Sigmoid colon (tissue), 4 donors: ENCODE data around the gene DEAF1.
A peak's percentile ranks its signal among the peaks of the same experiment; 100 is the strongest.

ENCODE experiments used
- CTCF ChIP-seq, 4 experiments: fragments of 450-650 bp in 3 of 4; fragments of 200-600 bp in 1 of 4; IDR thresholded peaks; one replicate each; pipeline ENCODE4 v1.5.1; 2016 to 2019; ENCODE audit warnings: antibody characterized with exemption in 4 of 4, mild to moderate bottlenecking in 3 of 4, moderate library complexity in 2 of 4
- EP300 ChIP-seq, 4 donors: sonication (generic); formaldehyde crosslinking; IDR thresholded peaks; one replicate each; pipeline ENCODE4 v1.6.1; 2017; ENCODE audit warnings: antibody characterized with exemption in 4 of 4
- POLR2A ChIP-seq, 2 donors: fragments of 450-650 bp; IDR thresholded peaks; one replicate each; pipeline ENCODE4 v1.6.1; 2016; ENCODE audit warnings: antibody characterized with exemption in 2 of 2, mild to moderate bottlenecking in 2 of 2, moderate library complexity in 2 of 2
- POLR2AphosphoS5 ChIP-seq, 4 donors: sonication (generic); formaldehyde crosslinking; IDR thresholded peaks; one replicate each; pipeline ENCODE4 v1.6.1; 2017; ENCODE audit warnings: antibody characterized with exemption in 4 of 4

- TF ChIP-seq CTCF (IDR thresholded peaks at IDR 0.05): no peak
- TF ChIP-seq POLR2A (IDR thresholded peaks at IDR 0.05): peak in 1 of 2 donors; percentile 49
- TF ChIP-seq EP300 (IDR thresholded peaks at IDR 0.05): no peak
- TF ChIP-seq POLR2AphosphoS5 (IDR thresholded peaks at IDR 0.05): peak in 1 of 4 donors; percentile 23
Observed at GRCh38 chr11:704781-705645, 10.0 kb upstream of the DEAF1 start.
